Esophagus muscularis mucosa (tissue), 4 donors: ENCODE measurements around the gene ABCB7. TPM values are rescaled to one million over a fixed set of nuclear protein-coding genes. Genes with fewer than 3 reads are reported as not detected.

Experiments used
- DNase-seq: peaks from one replicate; pipeline ENCODE4 v3.0.0-alpha.2; 2017; ENCODE audit errors: extremely low spot score
- H3K27ac ChIP-seq, 4 donors: fragments of 200-600 bp; sonication (generic); replicated peaks in 1 of 4; 1 replicate in 3 of 4; 2 replicates in 1 of 4; pipeline ENCODE4 v1.5.1; 2016 to 2019; ENCODE audit warnings: mild to moderate bottlenecking in 1 of 4
- H3K27me3 ChIP-seq, 4 donors: fragments of 200-600 bp; sonication (generic); one replicate each; pipeline versions ENCODE4 v1.5.1 to v1.6.0; 2016 to 2019
- H3K36me3 ChIP-seq, 4 donors: fragments of 200-600 bp; sonication (generic); one replicate each; pipeline ENCODE4 v1.5.1; 2016 to 2019
- H3K4me1 ChIP-seq, 4 donors: fragments of 200-600 bp; sonication (generic); one replicate each; pipeline ENCODE4 v1.5.1; 2016 to 2019
- H3K4me3 ChIP-seq, 4 donors: fragments of 200-600 bp; sonication (generic); 1 replicate in 2 of 4; 2 replicates in 2 of 4; pipeline ENCODE4 v1.5.1; 2016 to 2019; ENCODE audit warnings: mild to moderate bottlenecking in 4 of 4, moderate library complexity in 1 of 4
- H3K9me3 ChIP-seq, 4 donors: fragments of 200-600 bp; sonication (generic); 1 replicate in 3 of 4; 2 replicates in 1 of 4; pipeline ENCODE4 v1.5.1; 2016 to 2019
- CTCF ChIP-seq, 3 experiments: fragments of 200-600 bp in 2 of 3; fragments of 450-650 bp in 1 of 3; sonication (generic) in 2 of 3; IDR thresholded peaks; one replicate each; pipeline ENCODE4 v1.5.1; 2017 to 2019; ENCODE audit warnings: antibody characterized with exemption in 3 of 3, mild to moderate bottlenecking in 2 of 3, moderate library complexity in 1 of 3
- EP300 ChIP-seq: sonication (generic); formaldehyde crosslinking; IDR thresholded peaks from one replicate; pipeline ENCODE4 v1.6.1; 2017; ENCODE audit warnings: antibody characterized with exemption
- POLR2A ChIP-seq: fragments of 450-650 bp; IDR thresholded peaks from one replicate; pipeline ENCODE4 v1.6.1; 2017; ENCODE audit warnings: antibody characterized with exemption, moderate library complexity, mild to moderate bottlenecking, low read depth
- POLR2AphosphoS5 ChIP-seq, 2 donors: sonication (generic); formaldehyde crosslinking; IDR thresholded peaks; one replicate each; pipeline ENCODE4 v1.6.1; 2017; ENCODE audit warnings: antibody characterized with exemption in 2 of 2
- WGBS: methylation state at CpG from one replicate; pipeline ENCODE4 v1.1.5; 2018; 5-methylcytosine and 5-hydroxymethylcytosine counted together
- intact Hi-C: fragments of 100-400 bp; cut with DNase I; formaldehyde crosslinking; loops from one replicate; pipeline ENCODE4 v1.15.1; 2023
- total RNA-seq, 4 donors: library from RNA; depleted of rRNA; stranded (reverse); fragments of >200 nt; gene quantifications; one replicate each; pipeline versions ENCODE4 v1.1.0 to v1.2.1, GENCODE V29; 2016

Gene ABCB7
- total RNA-seq, 4 donors from 2014 or later: 32.3 to 46.9 (median 37.5) TPM

DNA sequence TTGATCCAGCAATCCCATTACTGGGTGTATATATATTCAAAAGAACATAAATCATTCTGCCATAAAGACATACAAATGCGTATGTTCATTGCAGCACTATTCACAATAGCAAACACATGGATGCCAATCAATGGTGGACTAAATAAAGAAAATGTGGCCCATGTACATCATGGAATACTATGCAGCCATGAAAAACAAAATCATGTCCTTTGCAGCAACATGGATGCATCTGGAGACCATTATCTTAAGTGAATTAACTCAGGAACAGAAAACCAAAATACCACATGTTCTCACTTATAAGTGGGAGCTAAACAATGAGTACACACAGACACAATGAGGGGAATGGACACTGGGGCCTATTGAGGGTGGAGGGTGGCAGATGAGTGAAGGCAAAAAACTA lies 81.6 kb downstream of the ABCB7 start:
- Histone ChIP-seq H3K27me3 (no peaks in the 10 kb centered on the region), H3K4me3 (no peak overlapping the region), H3K36me3 (peaks cover 0 to 23% (median 8%) of the 10 kb centered on the region in 4 donors), H3K9me3 (no peaks in the 10 kb centered on the region), H3K4me1 (no peaks in the 10 kb centered on the region), H3K27ac (no peak overlapping the region)
- DNase-seq: no peak
- intact Hi-C loops: no loop called here
- TF ChIP-seq POLR2A (no peak), CTCF (IDR thresholded peaks at IDR 0.05) (no peak), POLR2AphosphoS5 (IDR thresholded peaks at IDR 0.05) (no peak), EP300 (no peak)
- 0% methylated on average over 1 of the region's 1 CpG for WGBS

GRCh38 chrX:75071334-75071733 lies 84.7 kb downstream of the ABCB7 start:
- H3K4me1 ChIP-seq: no peaks in the 10 kb centered on the region
- no peak overlapping the region for H3K4me3 ChIP-seq
- TF ChIP-seq POLR2AphosphoS5 (IDR thresholded peaks at IDR 0.05): no peak
- TF ChIP-seq POLR2A: no peak
- no peak for TF ChIP-seq CTCF (IDR thresholded peaks at IDR 0.05)
- TF ChIP-seq EP300: no peak
- peaks cover 0 to 36% (median 11%) of the 10 kb centered on the region in 4 donors for H3K36me3 ChIP-seq
- intact Hi-C loops: no loop called here
- no peaks in the 10 kb centered on the region for H3K27me3 ChIP-seq
- no peak for DNase-seq
- H3K27ac ChIP-seq: no peak overlapping the region
- H3K9me3 ChIP-seq: no peaks in the 10 kb centered on the region
- 74% methylated on average over 3 of the region's 3 CpGs for WGBS

DNA sequence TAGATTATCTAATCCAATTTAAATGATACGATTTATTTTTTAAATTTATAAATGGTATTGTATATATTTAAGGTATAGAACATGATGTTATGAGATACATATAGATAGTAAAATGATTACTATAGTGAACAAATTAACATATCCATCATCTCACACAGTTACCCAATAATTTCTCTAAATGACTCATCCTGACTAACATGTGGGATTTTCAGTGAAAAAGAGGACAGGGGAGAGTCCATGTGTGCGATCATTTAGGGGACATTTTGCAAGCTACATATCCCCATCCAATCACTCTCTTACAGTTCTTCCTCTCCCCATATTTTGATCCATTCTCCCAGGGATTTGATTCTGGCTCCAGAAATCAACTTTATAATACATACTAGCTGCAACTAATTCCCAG lies 88.2 kb downstream of the ABCB7 start:
- Histone ChIP-seq H3K4me1 (no peaks in the 10 kb centered on the region), H3K9me3 (no peaks in the 10 kb centered on the region), H3K27me3 (no peaks in the 10 kb centered on the region), H3K27ac (no peak overlapping the region), H3K36me3 (peaks cover 0 to 21% (median 9%) of the 10 kb centered on the region in 4 donors), H3K4me3 (no peak overlapping the region)
- no peak for DNase-seq
- intact Hi-C loops: no loop called here
- 93% methylated on average over 2 of the region's 2 CpGs for WGBS
- TF ChIP-seq POLR2AphosphoS5 (IDR thresholded peaks at IDR 0.05): no peak
- TF ChIP-seq CTCF (IDR thresholded peaks at IDR 0.05): no peak
- TF ChIP-seq EP300: no peak
- TF ChIP-seq POLR2A: no peak

GRCh38 chrX:75061701-75062100 lies 94.4 kb downstream of the ABCB7 start:
- H3K27ac ChIP-seq: no peak overlapping the region
- no peaks in the 10 kb centered on the region for H3K27me3 ChIP-seq
- peaks cover 0 to 15% (median 2%) of the 10 kb centered on the region in 4 donors for H3K36me3 ChIP-seq
- DNase-seq: no peak
- 77% methylated on average over 1 of the region's 1 CpG for WGBS
- no peaks in the 10 kb centered on the region for H3K4me1 ChIP-seq
- intact Hi-C loops: no loop called here
- no peak overlapping the region for H3K4me3 ChIP-seq
- TF ChIP-seq EP300: no peak
- TF ChIP-seq POLR2A: no peak
- TF ChIP-seq POLR2AphosphoS5 (IDR thresholded peaks at IDR 0.05): no peak
- no peak for TF ChIP-seq CTCF (IDR thresholded peaks at IDR 0.05)
- no peaks in the 10 kb centered on the region for H3K9me3 ChIP-seq

GRCh38 chrX:75051047-75051446 lies 105.0 kb downstream of the ABCB7 start:
- H3K27me3 ChIP-seq: no peaks in the 10 kb centered on the region
- intact Hi-C loops: no loop called here

More at GRCh38 chrX:75051047-75051446, 105.0 kb downstream of the ABCB7 start:
- no peak for DNase-seq
- no peak for TF ChIP-seq POLR2A
- TF ChIP-seq POLR2AphosphoS5 (IDR thresholded peaks at IDR 0.05): no peak
- TF ChIP-seq EP300: no peak
- 50% methylated on average over 1 of the region's 1 CpG for WGBS
- Histone ChIP-seq H3K36me3 (peaks cover 0 to 6% (median 0%) of the 10 kb centered on the region in 4 donors), H3K9me3 (no peaks in the 10 kb centered on the region), H3K27ac (no peak overlapping the region), H3K4me1 (no peaks in the 10 kb centered on the region), H3K4me3 (no peak overlapping the region)
